Type B pancreatic cell (in vitro differentiated cells): ENCODE results near the gene RITA1. TPM values are rescaled to one million over a fixed set of nuclear protein-coding genes. Genes with fewer than 3 reads are reported as not detected.

Experiments
- DNase-seq: peaks from one replicate; pipeline ENCODE4 v3.0.0; 2021; ENCODE audit warnings: mixed read lengths; ENCODE audit not compliant: unreplicated experiment; ENCODE audit errors: extremely low spot score
- H3K27ac Mint-ChIP-seq: 2 replicates; pipeline ENCODE4 v1.8.0; 2021; ENCODE audit warnings: mild to moderate bottlenecking, mixed read lengths
- H3K27me3 Mint-ChIP-seq: 2 replicates; pipeline ENCODE4 v1.8.0; 2021; ENCODE audit warnings: mixed read lengths
- H3K36me3 Mint-ChIP-seq: 2 replicates; pipeline ENCODE4 v1.8.0; 2021; ENCODE audit warnings: mixed read lengths
- H3K4me1 Mint-ChIP-seq: one replicate; pipeline ENCODE4 v1.8.0; 2021; ENCODE audit warnings: mixed read lengths; ENCODE audit not compliant: unreplicated experiment
- H3K4me3 Mint-ChIP-seq: 2 replicates; pipeline ENCODE4 v1.8.0; 2021; ENCODE audit warnings: mild to moderate bottlenecking, mixed read lengths
- H3K9me3 Mint-ChIP-seq: 2 replicates; pipeline ENCODE4 v1.8.0; 2021; ENCODE audit warnings: mixed read lengths
- CTCF ChIP-seq: fragments of 200-600 bp; sonication (generic); conservative IDR thresholded peaks from 2 replicates; pipeline ENCODE4 v1.5.0; 2021; ENCODE audit warnings: antibody characterized with exemption, mild to moderate bottlenecking
- total RNA-seq: library from RNA; stranded (reverse); gene quantifications from 2 replicates; pipeline ENCODE4 v1.2.1, GENCODE V29; 2021; ENCODE audit warnings: low replicate concordance

RITA1 gene
- total RNA-seq, 1 donor from 2014 or later = 19.0 TPM

GRCh38 chr12:113163030-113163360, 22.5 kb upstream of the RITA1 start:
- Mint-ChIP-seq H3K9me3 (no peaks in the 10 kb centered on the region), H3K36me3 (peaks cover 13% of the 10 kb centered on the region), H3K27me3 (no peaks in the 10 kb centered on the region), H3K27ac (no peak overlapping the region), H3K4me1 (peaks cover 11% of the 10 kb centered on the region), H3K4me3 (no peak overlapping the region)
- DNase-seq = no peak
- TF ChIP-seq CTCF = no peak

GRCh38 chr12:113164014-113164413, 21.5 kb upstream of the RITA1 start:
- H3K27ac Mint-ChIP-seq = no peak overlapping the region
- no peaks in the 10 kb centered on the region for H3K9me3 Mint-ChIP-seq
- no peak for TF ChIP-seq CTCF
- H3K4me3 Mint-ChIP-seq = no peak overlapping the region
- H3K27me3 Mint-ChIP-seq = no peaks in the 10 kb centered on the region
- peaks cover 13% of the 10 kb centered on the region for H3K36me3 Mint-ChIP-seq
- no peak for DNase-seq
- peaks cover 11% of the 10 kb centered on the region for H3K4me1 Mint-ChIP-seq

- peaks cover 7% of the 10 kb centered on the region for H3K36me3 Mint-ChIP-seq
- DNase-seq = no peak
- H3K9me3 Mint-ChIP-seq = no peaks in the 10 kb centered on the region
- no peak overlapping the region for H3K27ac Mint-ChIP-seq
- no peaks in the 10 kb centered on the region for H3K27me3 Mint-ChIP-seq
- no peak overlapping the region for H3K4me3 Mint-ChIP-seq
- peaks cover 11% of the 10 kb centered on the region for H3K4me1 Mint-ChIP-seq
- TF ChIP-seq CTCF = no peak
These were observed 19.7 kb upstream of the RITA1 start for GRCh38 chr12:113165521-113166450.

- Mint-ChIP-seq H3K4me1 (no peaks in the 10 kb centered on the region), H3K27me3 (no peaks in the 10 kb centered on the region), H3K9me3 (no peaks in the 10 kb centered on the region), H3K4me3 (no peak overlapping the region), H3K27ac (no peak overlapping the region), H3K36me3 (peaks cover 18% of the 10 kb centered on the region)
- no peak for DNase-seq
- no peak for TF ChIP-seq CTCF
These were observed 17.7 kb upstream of the RITA1 start for GRCh38 chr12:113167868-113168267.

GRCh38 chr12:113169697-113170096, 15.8 kb upstream of the RITA1 start:
- no peak overlapping the region for H3K4me3 Mint-ChIP-seq
- no peaks in the 10 kb centered on the region for H3K9me3 Mint-ChIP-seq
- H3K27me3 Mint-ChIP-seq = no peaks in the 10 kb centered on the region
- H3K27ac Mint-ChIP-seq = no peak overlapping the region
- H3K36me3 Mint-ChIP-seq = peaks cover 22% of the 10 kb centered on the region
- no peak for TF ChIP-seq CTCF
- DNase-seq = no peak
- H3K4me1 Mint-ChIP-seq = peaks cover 3% of the 10 kb centered on the region
